Endodermal cell (in vitro differentiated cells): ENCODE data around the gene ATP2A1. TPM values are rescaled to one million over a fixed set of nuclear protein-coding genes. Genes with fewer than 3 reads are reported as not detected.

Experiments
- DNase-seq: peaks from one replicate; pipeline ENCODE4 v3.0.0-alpha.2; 2017
- H3K27ac ChIP-seq: 2 replicates; pipeline ENCODE4 v1.5.1; 2013; ENCODE audit warnings: mild to moderate bottlenecking, low read depth, low read length, moderate library complexity
- H3K27me3 ChIP-seq: 2 replicates; pipeline ENCODE4 v1.6.1; 2013; ENCODE audit warnings: mild to moderate bottlenecking, low read length, moderate library complexity; ENCODE audit not compliant: insufficient read depth, control insufficient read depth, poor library complexity, severe bottlenecking
- H3K36me3 ChIP-seq: 2 replicates; pipeline ENCODE4 v1.7.0; 2013; ENCODE audit warnings: mild to moderate bottlenecking, low read length, moderate library complexity; ENCODE audit not compliant: control insufficient read depth, insufficient read depth
- H3K4me1 ChIP-seq: one replicate; pipeline ENCODE4 v1.7.0; 2013; ENCODE audit warnings: low read length; ENCODE audit not compliant: control insufficient read depth, insufficient read depth
- H3K4me3 ChIP-seq: 2 replicates; pipeline ENCODE4 v1.5.1; 2013; ENCODE audit warnings: mild to moderate bottlenecking, low read length, moderate library complexity
- H3K9ac ChIP-seq: 2 replicates; pipeline ENCODE4 v1.6.1; 2013; ENCODE audit warnings: mild to moderate bottlenecking, low read length, moderate library complexity; ENCODE audit not compliant: poor library complexity, severe bottlenecking; ENCODE audit errors: extremely low read depth
- H3K9me3 ChIP-seq: 2 replicates; pipeline ENCODE4 v1.6.1; 2013; ENCODE audit warnings: mild to moderate bottlenecking, low read length, moderate library complexity; ENCODE audit not compliant: control insufficient read depth
- H3K27ac Mint-ChIP-seq: 2 replicates; pipeline ENCODE4 v1.8.0; 2020; ENCODE audit warnings: mixed read lengths
- H3K27me3 Mint-ChIP-seq: 2 replicates; pipeline ENCODE4 v1.8.0; 2021; ENCODE audit warnings: mild to moderate bottlenecking, mixed read lengths; ENCODE audit not compliant: insufficient read depth
- H3K36me3 Mint-ChIP-seq: 2 replicates; pipeline ENCODE4 v1.8.0; 2020; ENCODE audit warnings: low read depth, mixed read lengths
- H3K4me1 Mint-ChIP-seq: 2 replicates; pipeline ENCODE4 v1.8.0; 2020; ENCODE audit warnings: mixed read lengths
- H3K4me3 Mint-ChIP-seq: 2 replicates; pipeline ENCODE4 v1.8.0; 2020; ENCODE audit warnings: mild to moderate bottlenecking, moderate library complexity, mixed read lengths
- H3K9me3 Mint-ChIP-seq: 2 replicates; pipeline ENCODE4 v1.8.0; 2020; ENCODE audit warnings: mild to moderate bottlenecking, mixed read lengths
- WGBS, 2 experiments: methylation state at CpG; one replicate each; pipeline versions ENCODE4 v1.1.5 to v1.1.7; 2013; ENCODE audit warnings: missing lambda C conversion rate in 2 of 2, mixed read lengths in 1 of 2; ENCODE audit not compliant: insufficient coverage in 1 of 2, insufficient read length in 1 of 2; 5-methylcytosine and 5-hydroxymethylcytosine counted together
- total RNA-seq, 2 donors: library from RNA; stranded (reverse); fragmentation: NEBNext Ultra II Directional in 1 of 2; extraction: Animal tissue kit (Norgen Biotek cat#: 25700) in 1 of 2; gene quantifications; 2 replicates in 1 of 2; 3 replicates in 1 of 2; pipeline ENCODE4 v1.2.1, GENCODE V29; 2021
- TF ChIP-seq, protein P1 (sequence below): fragments of 200-600 bp; sonication (generic); conservative IDR thresholded peaks from 2 replicates; pipeline ENCODE4 v1.5.0; 2021; ENCODE audit warnings: antibody characterized with exemption, mild to moderate bottlenecking

Gene ATP2A1
- total RNA-seq, 2 donors from 2014 or later = 4.7 to 7.7 TPM

GRCh38 chr16:28858421-28858820, 19.9 kb upstream of the ATP2A1 start:
- 92 to 93% methylated on average over 7 to 8 of the region's 8 CpGs for WGBS, 2 experiments
- H3K9ac ChIP-seq = no peak overlapping the region
- Mint-ChIP-seq H3K4me3 (no peak overlapping the region), H3K36me3 (no peaks in the 10 kb centered on the region), H3K27ac (no peak overlapping the region), H3K4me1 (no peaks in the 10 kb centered on the region), H3K9me3 (no peaks in the 10 kb centered on the region), H3K27me3 (no peaks in the 10 kb centered on the region)
- H3K27ac ChIP-seq = no peak overlapping the region
- H3K4me3 ChIP-seq = no peak overlapping the region
- H3K9me3 ChIP-seq = no peaks in the 10 kb centered on the region
- no peak for DNase-seq
- H3K27me3 ChIP-seq = no peaks in the 10 kb centered on the region
- no peaks in the 10 kb centered on the region for H3K36me3 ChIP-seq
- TF ChIP-seq, protein P1, sequence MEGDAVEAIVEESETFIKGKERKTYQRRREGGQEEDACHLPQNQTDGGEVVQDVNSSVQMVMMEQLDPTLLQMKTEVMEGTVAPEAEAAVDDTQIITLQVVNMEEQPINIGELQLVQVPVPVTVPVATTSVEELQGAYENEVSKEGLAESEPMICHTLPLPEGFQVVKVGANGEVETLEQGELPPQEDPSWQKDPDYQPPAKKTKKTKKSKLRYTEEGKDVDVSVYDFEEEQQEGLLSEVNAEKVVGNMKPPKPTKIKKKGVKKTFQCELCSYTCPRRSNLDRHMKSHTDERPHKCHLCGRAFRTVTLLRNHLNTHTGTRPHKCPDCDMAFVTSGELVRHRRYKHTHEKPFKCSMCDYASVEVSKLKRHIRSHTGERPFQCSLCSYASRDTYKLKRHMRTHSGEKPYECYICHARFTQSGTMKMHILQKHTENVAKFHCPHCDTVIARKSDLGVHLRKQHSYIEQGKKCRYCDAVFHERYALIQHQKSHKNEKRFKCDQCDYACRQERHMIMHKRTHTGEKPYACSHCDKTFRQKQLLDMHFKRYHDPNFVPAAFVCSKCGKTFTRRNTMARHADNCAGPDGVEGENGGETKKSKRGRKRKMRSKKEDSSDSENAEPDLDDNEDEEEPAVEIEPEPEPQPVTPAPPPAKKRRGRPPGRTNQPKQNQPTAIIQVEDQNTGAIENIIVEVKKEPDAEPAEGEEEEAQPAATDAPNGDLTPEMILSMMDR = no peak
- H3K4me1 ChIP-seq = no peaks in the 10 kb centered on the region

- no peaks in the 10 kb centered on the region for H3K36me3 Mint-ChIP-seq
- peaks cover 3% of the 10 kb centered on the region for H3K4me1 Mint-ChIP-seq
- Histone ChIP-seq H3K27ac (no peak overlapping the region), H3K4me1 (no peaks in the 10 kb centered on the region), H3K36me3 (no peaks in the 10 kb centered on the region), H3K27me3 (no peaks in the 10 kb centered on the region), H3K9me3 (no peaks in the 10 kb centered on the region), H3K4me3 (no peak overlapping the region), H3K9ac (no peak overlapping the region)
- H3K9me3 Mint-ChIP-seq = no peaks in the 10 kb centered on the region
- H3K27ac Mint-ChIP-seq = no peak overlapping the region
- 71 to 72% methylated on average over 4 of the region's 4 CpGs for WGBS, 2 experiments
- no peaks in the 10 kb centered on the region for H3K27me3 Mint-ChIP-seq
- no peak overlapping the region for H3K4me3 Mint-ChIP-seq
- TF ChIP-seq, protein P1 = no peak
- no peak for DNase-seq
Measured at GRCh38 chr16:28859326-28859725, 19.0 kb upstream of the ATP2A1 start.

DNA sequence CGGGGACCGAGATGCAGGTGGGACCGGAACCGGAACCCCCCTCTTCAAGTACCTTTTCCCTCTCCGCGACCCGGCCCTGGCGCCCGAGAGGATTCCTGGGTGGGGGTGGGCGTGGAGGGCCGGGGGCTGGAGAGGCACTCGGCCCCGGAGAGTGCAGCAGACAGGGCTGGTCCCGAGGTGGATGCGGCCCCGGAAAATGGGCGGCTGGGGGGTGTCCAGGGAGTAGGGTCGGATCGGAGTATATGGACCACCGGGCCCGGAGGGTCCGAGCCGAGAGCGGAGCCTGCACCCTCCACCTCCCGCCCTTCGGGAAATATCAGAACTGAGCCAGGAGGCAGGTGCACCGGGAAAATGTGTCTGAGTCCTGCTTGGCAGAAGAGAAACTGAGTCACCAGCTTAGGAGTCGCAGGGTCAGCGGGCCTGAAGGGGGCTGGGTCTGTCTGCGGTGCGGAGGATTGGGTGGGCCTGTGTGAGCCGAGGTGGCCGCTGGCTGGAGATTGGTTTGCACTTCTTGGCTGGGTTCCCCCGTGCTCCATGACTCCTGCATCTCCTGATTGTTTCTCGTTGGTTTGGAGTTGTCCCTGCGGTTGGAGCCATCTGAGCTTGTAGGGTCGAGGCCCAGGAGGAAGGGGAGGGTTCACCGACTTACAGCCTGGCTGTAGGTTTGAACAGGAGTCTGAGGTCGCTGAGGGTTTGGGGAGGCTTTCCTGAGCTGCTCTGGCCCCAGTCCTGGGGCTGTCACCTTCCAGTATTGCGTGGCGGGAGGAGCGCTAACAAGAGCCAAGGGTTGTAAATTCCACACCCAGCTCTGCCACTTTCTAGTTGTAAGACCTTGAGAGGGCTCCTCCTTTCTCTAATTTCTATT, 14.1 kb upstream of the ATP2A1 start:
- no peak for DNase-seq
- WGBS, 2 experiments = 3 to 6% methylated on average over 10 to 42 of the region's 42 CpGs
- no peaks in the 10 kb centered on the region for H3K9me3 Mint-ChIP-seq
- Histone ChIP-seq H3K9ac (peak overlapping the region; percentile 90), H3K4me3 (peak overlapping the region; percentile 95), H3K36me3 (peaks cover 16% of the 10 kb centered on the region), H3K9me3 (no peaks in the 10 kb centered on the region), H3K27me3 (no peaks in the 10 kb centered on the region), H3K27ac (peak overlapping the region; percentile 96), H3K4me1 (peaks cover 7% of the 10 kb centered on the region)
- H3K4me3 Mint-ChIP-seq = peak overlapping the region; percentile 90
- TF ChIP-seq, protein P1 = no peak
- peak overlapping the region; percentile 99 for H3K27ac Mint-ChIP-seq
- no peaks in the 10 kb centered on the region for H3K27me3 Mint-ChIP-seq
- H3K4me1 Mint-ChIP-seq = peaks cover 15% of the 10 kb centered on the region
- H3K36me3 Mint-ChIP-seq = peaks cover 17% of the 10 kb centered on the region
